ENCODE measurements around the gene CEP170B.

DNA sequence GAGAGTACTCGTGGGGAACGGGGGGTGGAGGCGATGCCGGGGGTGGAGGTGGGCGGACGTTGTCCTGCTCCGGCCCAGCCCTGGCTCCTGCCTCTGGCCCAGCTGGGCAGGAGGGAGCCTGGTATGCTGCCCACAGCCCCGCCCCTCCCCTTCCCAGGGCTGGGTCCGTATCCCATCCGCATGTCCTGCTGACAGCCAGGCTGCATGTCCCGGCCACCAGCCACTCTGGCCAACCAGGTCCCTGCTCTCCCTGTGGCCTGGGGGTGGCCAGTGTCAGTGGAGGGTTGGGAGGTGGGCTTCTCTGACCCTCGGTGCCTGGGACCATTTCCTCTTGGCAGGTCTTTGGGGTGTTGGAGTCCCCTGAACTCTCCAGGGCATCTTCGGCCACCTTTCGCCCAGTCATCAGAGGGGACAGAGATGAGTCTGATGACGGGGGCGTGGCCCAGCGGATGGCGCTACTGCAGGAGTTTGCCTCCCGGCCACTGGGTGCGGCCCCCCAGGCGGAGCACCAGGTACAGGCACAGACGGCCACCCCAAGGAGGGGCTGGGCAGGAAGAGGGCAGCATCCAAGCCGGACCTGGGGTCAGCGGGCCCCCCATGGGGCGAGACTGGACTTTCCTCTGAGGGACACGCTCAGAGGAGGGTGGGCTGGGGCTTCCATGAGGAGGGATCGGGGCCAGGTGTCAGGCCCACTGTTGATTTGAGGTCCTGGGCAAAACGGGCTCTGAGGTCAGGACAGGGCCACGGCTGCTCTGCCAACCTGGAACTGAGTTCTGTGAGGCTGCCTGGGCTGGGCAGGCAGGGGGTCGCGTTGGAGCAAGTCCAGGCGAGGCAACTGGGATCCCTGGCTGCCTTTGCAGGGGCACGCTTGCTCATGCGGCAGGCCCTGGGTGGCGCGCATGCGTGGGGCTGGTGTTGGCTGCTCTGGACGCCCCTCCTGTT lies 20.2 kb downstream of the CEP170B start:
- no peak for TF ChIP-seq SUZ12 (IDR thresholded peaks at IDR 0.05; ENCODE audit: extremely low read depth, insufficient read depth, insufficient read length)
- TF ChIP-seq ZNF274 (IDR thresholded peaks at IDR 0.05; ENCODE audit: low read depth, low read length) = no peak
- no peak for TF ChIP-seq YY1 (IDR thresholded peaks at IDR 0.05; ENCODE audit: insufficient read depth, insufficient read length)
